Measurements from ENCODE around the gene APBA1.

APBA1 gene

GRCh38 chr9:69623276-69623675 is 48.9 kb downstream of the APBA1 start:
- Histone ChIP-seq H3K36me3 (ENCODE audit: insufficient read depth, low read length) (no peaks in the 10 kb centered on the region), H3K4me3 (ENCODE audit: low read depth in 1 of 2, low read length in 2 of 2) (no peak overlapping the region), H3K9ac (ENCODE audit: low read length) (no peak overlapping the region), H3K27me3 (ENCODE audit: control insufficient read depth in 1 of 2, insufficient read depth in 2 of 2, low read length in 2 of 2) (no peaks in the 10 kb centered on the region), H3K4me1 (ENCODE audit: insufficient read depth, low read length) (no peaks in the 10 kb centered on the region), H3K9me3 (ENCODE audit: low read length) (no peaks in the 10 kb centered on the region), H3K27ac (ENCODE audit: low read depth, low read length) (no peak overlapping the region)

GRCh38 chr9:69622676-69623075 is 49.5 kb downstream of the APBA1 start:
- no peaks in the 10 kb centered on the region for H3K4me1 ChIP-seq (ENCODE audit: insufficient read depth, low read length)
- no peaks in the 10 kb centered on the region for H3K9me3 ChIP-seq (ENCODE audit: low read length)
- H3K4me3 ChIP-seq (ENCODE audit: low read depth in 1 of 2, low read length in 2 of 2): no peak overlapping the region
- no peaks in the 10 kb centered on the region for H3K36me3 ChIP-seq (ENCODE audit: insufficient read depth, low read length)
- H3K9ac ChIP-seq (ENCODE audit: low read length): no peak overlapping the region
- no peak overlapping the region for H3K27ac ChIP-seq (ENCODE audit: low read depth, low read length)
- H3K27me3 ChIP-seq (ENCODE audit: control insufficient read depth in 1 of 2, insufficient read depth in 2 of 2, low read length in 2 of 2): no peaks in the 10 kb centered on the region

GRCh38 chr9:69621730-69622460 is 50.3 kb downstream of the APBA1 start:
- Histone ChIP-seq H3K36me3 (ENCODE audit: insufficient read depth, low read length) (no peaks in the 10 kb centered on the region), H3K27ac (ENCODE audit: low read depth, low read length) (no peak overlapping the region), H3K4me3 (ENCODE audit: low read depth in 1 of 2, low read length in 2 of 2) (no peak overlapping the region), H3K4me1 (ENCODE audit: insufficient read depth, low read length) (no peaks in the 10 kb centered on the region), H3K27me3 (ENCODE audit: control insufficient read depth in 1 of 2, insufficient read depth in 2 of 2, low read length in 2 of 2) (no peaks in the 10 kb centered on the region), H3K9me3 (ENCODE audit: low read length) (no peaks in the 10 kb centered on the region), H3K9ac (ENCODE audit: low read length) (no peak overlapping the region)

- no peak overlapping the region for H3K9ac ChIP-seq (ENCODE audit: low read length)
- no peak overlapping the region for H3K27ac ChIP-seq (ENCODE audit: low read depth, low read length)
- no peaks in the 10 kb centered on the region for H3K27me3 ChIP-seq (ENCODE audit: control insufficient read depth in 1 of 2, insufficient read depth in 2 of 2, low read length in 2 of 2)
- H3K36me3 ChIP-seq (ENCODE audit: insufficient read depth, low read length): no peaks in the 10 kb centered on the region
- H3K4me3 ChIP-seq (ENCODE audit: low read depth in 1 of 2, low read length in 2 of 2): no peak overlapping the region
- H3K9me3 ChIP-seq (ENCODE audit: low read length): no peaks in the 10 kb centered on the region
- H3K4me1 ChIP-seq (ENCODE audit: insufficient read depth, low read length): no peaks in the 10 kb centered on the region
Measured at GRCh38 chr9:69620731-69621130, 51.4 kb downstream of the APBA1 start.

- H3K4me3 ChIP-seq (ENCODE audit: low read depth in 1 of 2, low read length in 2 of 2): no peak overlapping the region
- H3K9ac ChIP-seq (ENCODE audit: low read length): no peak overlapping the region
- H3K27me3 ChIP-seq (ENCODE audit: control insufficient read depth in 1 of 2, insufficient read depth in 2 of 2, low read length in 2 of 2): no peaks in the 10 kb centered on the region
- no peaks in the 10 kb centered on the region for H3K4me1 ChIP-seq (ENCODE audit: insufficient read depth, low read length)
- H3K36me3 ChIP-seq (ENCODE audit: insufficient read depth, low read length): no peaks in the 10 kb centered on the region
- H3K27ac ChIP-seq (ENCODE audit: low read depth, low read length): no peak overlapping the region
- H3K9me3 ChIP-seq (ENCODE audit: low read length): no peaks in the 10 kb centered on the region
Measured at GRCh38 chr9:69619233-69619632, 52.9 kb downstream of the APBA1 start.

GRCh38 chr9:69617006-69617405 is 55.2 kb downstream of the APBA1 start:
- no peaks in the 10 kb centered on the region for H3K4me1 ChIP-seq (ENCODE audit: insufficient read depth, low read length)
- no peak overlapping the region for H3K4me3 ChIP-seq (ENCODE audit: low read depth in 1 of 2, low read length in 2 of 2)
- H3K27me3 ChIP-seq (ENCODE audit: control insufficient read depth in 1 of 2, insufficient read depth in 2 of 2, low read length in 2 of 2): no peaks in the 10 kb centered on the region
- H3K9ac ChIP-seq (ENCODE audit: low read length): no peak overlapping the region
- H3K27ac ChIP-seq (ENCODE audit: low read depth, low read length): no peak overlapping the region
- no peaks in the 10 kb centered on the region for H3K36me3 ChIP-seq (ENCODE audit: insufficient read depth, low read length)
- no peaks in the 10 kb centered on the region for H3K9me3 ChIP-seq (ENCODE audit: low read length)

- Histone ChIP-seq H3K27me3 (ENCODE audit: control insufficient read depth in 1 of 2, insufficient read depth in 2 of 2, low read length in 2 of 2) (no peaks in the 10 kb centered on the region), H3K4me3 (ENCODE audit: low read depth in 1 of 2, low read length in 2 of 2) (no peak overlapping the region), H3K9me3 (ENCODE audit: low read length) (no peaks in the 10 kb centered on the region), H3K27ac (ENCODE audit: low read depth, low read length) (no peak overlapping the region), H3K4me1 (ENCODE audit: insufficient read depth, low read length) (no peaks in the 10 kb centered on the region), H3K9ac (ENCODE audit: low read length) (no peak overlapping the region), H3K36me3 (ENCODE audit: insufficient read depth, low read length) (no peaks in the 10 kb centered on the region)
Measured at GRCh38 chr9:69615880-69616279, 56.3 kb downstream of the APBA1 start.

- Histone ChIP-seq H3K36me3 (ENCODE audit: insufficient read depth, low read length) (no peaks in the 10 kb centered on the region), H3K4me3 (ENCODE audit: low read depth in 1 of 2, low read length in 2 of 2) (no peak overlapping the region), H3K27ac (ENCODE audit: low read depth, low read length) (no peak overlapping the region), H3K9ac (ENCODE audit: low read length) (no peak overlapping the region), H3K27me3 (ENCODE audit: control insufficient read depth in 1 of 2, insufficient read depth in 2 of 2, low read length in 2 of 2) (no peaks in the 10 kb centered on the region), H3K9me3 (ENCODE audit: low read length) (no peaks in the 10 kb centered on the region), H3K4me1 (ENCODE audit: insufficient read depth, low read length) (no peaks in the 10 kb centered on the region)
Measured at GRCh38 chr9:69611221-69611620, 61.0 kb downstream of the APBA1 start.

GRCh38 chr9:69609156-69609555 is 63.0 kb downstream of the APBA1 start:
- no peak overlapping the region for H3K27ac ChIP-seq (ENCODE audit: low read depth, low read length)
- no peaks in the 10 kb centered on the region for H3K9me3 ChIP-seq (ENCODE audit: low read length)
- H3K4me1 ChIP-seq (ENCODE audit: insufficient read depth, low read length): no peaks in the 10 kb centered on the region
- no peak overlapping the region for H3K9ac ChIP-seq (ENCODE audit: low read length)
- H3K36me3 ChIP-seq (ENCODE audit: insufficient read depth, low read length): no peaks in the 10 kb centered on the region
- no peaks in the 10 kb centered on the region for H3K27me3 ChIP-seq (ENCODE audit: control insufficient read depth in 1 of 2, insufficient read depth in 2 of 2, low read length in 2 of 2)
- no peak overlapping the region for H3K4me3 ChIP-seq (ENCODE audit: low read depth in 1 of 2, low read length in 2 of 2)

- H3K36me3 ChIP-seq (ENCODE audit: insufficient read depth, low read length): no peaks in the 10 kb centered on the region
- no peaks in the 10 kb centered on the region for H3K27me3 ChIP-seq (ENCODE audit: control insufficient read depth in 1 of 2, insufficient read depth in 2 of 2, low read length in 2 of 2)
- H3K4me3 ChIP-seq (ENCODE audit: low read depth in 1 of 2, low read length in 2 of 2): no peak overlapping the region
- no peaks in the 10 kb centered on the region for H3K9me3 ChIP-seq (ENCODE audit: low read length)
- no peak overlapping the region for H3K9ac ChIP-seq (ENCODE audit: low read length)
- no peaks in the 10 kb centered on the region for H3K4me1 ChIP-seq (ENCODE audit: insufficient read depth, low read length)
- no peak overlapping the region for H3K27ac ChIP-seq (ENCODE audit: low read depth, low read length)
Measured at GRCh38 chr9:69606089-69606488, 66.1 kb downstream of the APBA1 start.

- Histone ChIP-seq H3K9me3 (ENCODE audit: low read length) (no peaks in the 10 kb centered on the region), H3K27ac (ENCODE audit: low read depth, low read length) (no peak overlapping the region), H3K4me3 (ENCODE audit: low read depth in 1 of 2, low read length in 2 of 2) (no peak overlapping the region), H3K9ac (ENCODE audit: low read length) (no peak overlapping the region), H3K36me3 (ENCODE audit: insufficient read depth, low read length) (no peaks in the 10 kb centered on the region), H3K4me1 (ENCODE audit: insufficient read depth, low read length) (no peaks in the 10 kb centered on the region), H3K27me3 (ENCODE audit: control insufficient read depth in 1 of 2, insufficient read depth in 2 of 2, low read length in 2 of 2) (no peaks in the 10 kb centered on the region)
Measured at GRCh38 chr9:69605406-69605805, 66.8 kb downstream of the APBA1 start.

- Histone ChIP-seq H3K4me3 (ENCODE audit: low read depth in 1 of 2, low read length in 2 of 2) (no peak overlapping the region), H3K27ac (ENCODE audit: low read depth, low read length) (no peak overlapping the region), H3K4me1 (ENCODE audit: insufficient read depth, low read length) (no peaks in the 10 kb centered on the region), H3K9me3 (ENCODE audit: low read length) (no peaks in the 10 kb centered on the region), H3K27me3 (ENCODE audit: control insufficient read depth in 1 of 2, insufficient read depth in 2 of 2, low read length in 2 of 2) (no peaks in the 10 kb centered on the region), H3K36me3 (ENCODE audit: insufficient read depth, low read length) (no peaks in the 10 kb centered on the region), H3K9ac (ENCODE audit: low read length) (no peak overlapping the region)
Measured at GRCh38 chr9:69604568-69605219, 67.5 kb downstream of the APBA1 start.
